ENCODE data around the gene APOB. TPM values are rescaled to one million over a fixed set of nuclear protein-coding genes. Genes with fewer than 3 reads are reported as not detected.
A peak's percentile ranks its signal among the peaks of the same experiment; 100 is the strongest.

The APOB gene
- total and polyA plus RNA-seq, 2 of the 13 experiments (the other 11 are each of a cell fraction or from before 2014, with no cell fraction given), result 1,569 to 2,515 TPM

DNA sequence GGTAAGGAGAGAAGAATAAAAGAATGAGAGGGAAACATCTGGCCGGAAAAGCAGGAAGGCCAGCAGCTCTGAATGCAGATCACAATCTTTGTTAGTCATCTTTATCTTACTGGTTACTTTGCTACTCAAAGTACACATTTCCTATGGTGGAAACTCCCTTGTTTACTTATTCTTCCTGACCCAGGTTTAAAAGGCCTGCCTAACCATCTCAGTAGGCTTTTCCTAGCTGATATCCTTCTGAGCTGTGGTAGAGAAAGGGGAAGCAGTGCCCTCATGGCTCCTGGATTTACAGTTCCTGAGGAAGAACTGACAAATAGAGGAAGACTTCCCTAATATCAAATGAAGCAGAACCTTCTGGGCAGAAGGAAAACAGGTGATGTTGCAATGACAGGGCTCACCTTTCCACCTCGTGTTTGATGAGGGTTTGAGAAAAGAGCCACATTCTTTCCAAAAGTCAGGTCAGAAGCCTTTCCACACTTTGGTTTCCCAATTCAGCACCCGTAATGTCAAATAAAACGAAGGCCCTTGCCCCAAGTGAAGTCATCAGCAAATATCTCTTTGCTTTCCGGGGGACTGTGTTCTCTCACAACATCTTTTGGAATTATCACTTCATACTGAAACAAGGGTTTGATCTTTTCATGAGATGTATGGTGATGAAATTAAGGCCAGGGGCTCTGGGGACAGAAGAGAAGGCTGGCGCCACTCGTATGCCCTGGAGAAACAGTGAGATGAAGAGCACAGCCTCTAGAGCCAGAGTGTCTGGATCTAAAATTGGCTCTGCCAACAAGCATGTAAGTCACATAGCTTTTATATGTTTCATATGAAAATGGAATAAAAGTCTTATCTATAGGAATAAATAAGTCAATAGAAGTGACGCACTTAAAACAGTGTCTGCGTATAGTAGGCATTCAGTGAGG, 26.7 kb upstream of the APOB start (continued):
- TF ChIP-seq, protein P1, sequence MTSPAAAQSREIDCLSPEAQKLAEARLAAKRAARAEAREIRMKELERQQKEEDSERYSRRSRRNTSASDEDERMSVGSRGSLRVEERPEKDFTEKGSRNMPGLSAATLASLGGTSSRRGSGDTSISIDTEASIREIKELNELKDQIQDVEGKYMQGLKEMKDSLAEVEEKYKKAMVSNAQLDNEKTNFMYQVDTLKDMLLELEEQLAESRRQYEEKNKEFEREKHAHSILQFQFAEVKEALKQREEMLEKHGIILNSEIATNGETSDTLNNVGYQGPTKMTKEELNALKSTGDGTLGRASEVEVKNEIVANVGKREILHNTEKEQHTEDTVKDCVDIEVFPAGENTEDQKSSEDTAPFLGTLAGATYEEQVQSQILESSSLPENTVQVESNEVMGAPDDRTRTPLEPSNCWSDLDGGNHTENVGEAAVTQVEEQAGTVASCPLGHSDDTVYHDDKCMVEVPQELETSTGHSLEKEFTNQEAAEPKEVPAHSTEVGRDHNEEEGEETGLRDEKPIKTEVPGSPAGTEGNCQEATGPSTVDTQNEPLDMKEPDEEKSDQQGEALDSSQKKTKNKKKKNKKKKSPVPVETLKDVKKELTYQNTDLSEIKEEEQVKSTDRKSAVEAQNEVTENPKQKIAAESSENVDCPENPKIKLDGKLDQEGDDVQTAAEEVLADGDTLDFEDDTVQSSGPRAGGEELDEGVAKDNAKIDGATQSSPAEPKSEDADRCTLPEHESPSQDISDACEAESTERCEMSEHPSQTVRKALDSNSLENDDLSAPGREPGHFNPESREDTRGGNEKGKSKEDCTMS (CRISPR knock-in tag; conservative IDR thresholded peaks at IDR 0.05), result peak; percentile 86; the same call in 1 of the 2 replicates
- peak; percentile 98; the same call in 1 of the 2 replicates for TF ChIP-seq RELA (CRISPR knock-in tag; IDR thresholded peaks at IDR 0.05)
- TF ChIP-seq ZNF180 (CRISPR knock-in tag; IDR thresholded peaks at IDR 0.05; ENCODE audit: borderline replicate concordance, low read depth), result no peak
- peak; percentile 76; the same call in 1 of the 2 replicates for TF ChIP-seq MIER2 (CRISPR knock-in tag; IDR thresholded peaks at IDR 0.05)
- TF ChIP-seq, protein P2, sequence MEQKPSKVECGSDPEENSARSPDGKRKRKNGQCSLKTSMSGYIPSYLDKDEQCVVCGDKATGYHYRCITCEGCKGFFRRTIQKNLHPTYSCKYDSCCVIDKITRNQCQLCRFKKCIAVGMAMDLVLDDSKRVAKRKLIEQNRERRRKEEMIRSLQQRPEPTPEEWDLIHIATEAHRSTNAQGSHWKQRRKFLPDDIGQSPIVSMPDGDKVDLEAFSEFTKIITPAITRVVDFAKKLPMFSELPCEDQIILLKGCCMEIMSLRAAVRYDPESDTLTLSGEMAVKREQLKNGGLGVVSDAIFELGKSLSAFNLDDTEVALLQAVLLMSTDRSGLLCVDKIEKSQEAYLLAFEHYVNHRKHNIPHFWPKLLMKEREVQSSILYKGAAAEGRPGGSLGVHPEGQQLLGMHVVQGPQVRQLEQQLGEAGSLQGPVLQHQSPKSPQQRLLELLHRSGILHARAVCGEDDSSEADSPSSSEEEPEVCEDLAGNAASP (CRISPR knock-in tag; IDR thresholded peaks at IDR 0.05; ENCODE audit: borderline replicate concordance), result peak; percentile 75
- no peak for TF ChIP-seq AGO1 (IDR thresholded peaks at IDR 0.05; ENCODE audit: low read depth, low read length, poor library complexity, severe bottlenecking)
- TF ChIP-seq ZNF556 (CRISPR knock-in tag; IDR thresholded peaks at IDR 0.05; ENCODE audit: borderline replicate concordance), result peak; percentile 87; the same call in 1 of the 2 replicates
- TF ChIP-seq GPN1 (CRISPR knock-in tag; IDR thresholded peaks at IDR 0.05; ENCODE audit: borderline replicate concordance), result no peak
- no peak for TF ChIP-seq GLI4 (CRISPR knock-in tag; IDR thresholded peaks at IDR 0.05; ENCODE audit: borderline replicate concordance)
- TF ChIP-seq THAP11 (CRISPR knock-in tag; IDR thresholded peaks at IDR 0.05), result peak; percentile 53; the same call in 1 of the 2 replicates
- 0 out of 2 replicates have a peak, but pooled peaks have one; percentile 54 for TF ChIP-seq HHEX (CRISPR knock-in tag; IDR thresholded peaks at IDR 0.05)
- TF ChIP-seq ZZZ3 (CRISPR knock-in tag; IDR thresholded peaks at IDR 0.05; ENCODE audit: borderline replicate concordance), result no peak
- TF ChIP-seq NR2F6 (IDR thresholded peaks at IDR 0.05), result peak; percentile 88
- peak; percentile 83 for TF ChIP-seq NR2F6 (CRISPR knock-in tag; IDR thresholded peaks at IDR 0.05)
- no peak; the same call in 1 of the 2 replicates for TF ChIP-seq ZNF547 (CRISPR knock-in tag; IDR thresholded peaks at IDR 0.05)
- peak; percentile 91 for TF ChIP-seq FOXK1 (CRISPR knock-in tag; IDR thresholded peaks at IDR 0.05; ENCODE audit: borderline replicate concordance, low read depth)
- TF ChIP-seq ZFX (CRISPR knock-in tag; IDR thresholded peaks at IDR 0.05; ENCODE audit: low read depth), result peak; percentile 81
- TF ChIP-seq, protein P3, sequence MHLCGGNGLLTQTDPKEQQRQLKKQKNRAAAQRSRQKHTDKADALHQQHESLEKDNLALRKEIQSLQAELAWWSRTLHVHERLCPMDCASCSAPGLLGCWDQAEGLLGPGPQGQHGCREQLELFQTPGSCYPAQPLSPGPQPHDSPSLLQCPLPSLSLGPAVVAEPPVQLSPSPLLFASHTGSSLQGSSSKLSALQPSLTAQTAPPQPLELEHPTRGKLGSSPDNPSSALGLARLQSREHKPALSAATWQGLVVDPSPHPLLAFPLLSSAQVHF (CRISPR knock-in tag; IDR thresholded peaks at IDR 0.05), result no peak
- TF ChIP-seq TEAD2 (CRISPR knock-in tag; IDR thresholded peaks at IDR 0.05), result peak; percentile 29; the same call in 1 of the 2 replicates
- TF ChIP-seq EZH2 (conservative IDR thresholded peaks at IDR 0.05; ENCODE audit: low read depth, low read length), result no peak
- TF ChIP-seq EHMT2 (IDR thresholded peaks at IDR 0.05; ENCODE audit: borderline replicate concordance, low read depth, low read length), result 0 out of 2 replicates have a peak, but pooled peaks have one; percentile 59
- no peak for TF ChIP-seq ZNF235 (CRISPR knock-in tag; IDR thresholded peaks at IDR 0.05; ENCODE audit: borderline replicate concordance)
- no peak for TF ChIP-seq ZNF605 (CRISPR knock-in tag; IDR thresholded peaks at IDR 0.05)
- TF ChIP-seq, protein P4, sequence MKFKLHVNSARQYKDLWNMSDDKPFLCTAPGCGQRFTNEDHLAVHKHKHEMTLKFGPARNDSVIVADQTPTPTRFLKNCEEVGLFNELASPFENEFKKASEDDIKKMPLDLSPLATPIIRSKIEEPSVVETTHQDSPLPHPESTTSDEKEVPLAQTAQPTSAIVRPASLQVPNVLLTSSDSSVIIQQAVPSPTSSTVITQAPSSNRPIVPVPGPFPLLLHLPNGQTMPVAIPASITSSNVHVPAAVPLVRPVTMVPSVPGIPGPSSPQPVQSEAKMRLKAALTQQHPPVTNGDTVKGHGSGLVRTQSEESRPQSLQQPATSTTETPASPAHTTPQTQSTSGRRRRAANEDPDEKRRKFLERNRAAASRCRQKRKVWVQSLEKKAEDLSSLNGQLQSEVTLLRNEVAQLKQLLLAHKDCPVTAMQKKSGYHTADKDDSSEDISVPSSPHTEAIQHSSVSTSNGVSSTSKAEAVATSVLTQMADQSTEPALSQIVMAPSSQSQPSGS (CRISPR knock-in tag; IDR thresholded peaks at IDR 0.05), result peak; percentile 80; the same call in 1 of the 2 replicates
- TF ChIP-seq CEBPG (CRISPR knock-in tag; IDR thresholded peaks at IDR 0.05), result peak; percentile 86

All from HepG2 (cell line).